Activated B cell treated with CpG ODN at 0.5 μM for 24 hours (primary cell): ENCODE results near the gene LIFR. TPM values are rescaled to one million over a fixed set of nuclear protein-coding genes. Genes with fewer than 3 reads are reported as not detected.

ENCODE experiments used
- ATAC-seq: fragments of 200-7000 bp; cut with Tn5 transposase; one replicate; pipeline ENCODE4 v1.10.0; 2021; ENCODE audit warnings: low read depth, mild to moderate bottlenecking, moderate library complexity
- CTCF ChIA-PET: fragments of 350-600 bp; sonication (Branson Sonifier 250); formaldehyde crosslinking; loops from one replicate; lab custom pipeline; 2021; ENCODE audit warnings: antibody characterized with exemption; lab: Charles Lee
- POLR2A ChIA-PET: fragments of 350-600 bp; sonication (Branson Sonifier 250); formaldehyde crosslinking; loops from one replicate; lab custom pipeline; 2021; ENCODE audit warnings: antibody characterized with exemption; lab: Charles Lee
- DNase-seq: peaks from one replicate; pipeline ENCODE4 v3.0.0; 2022
- H3K27ac Mint-ChIP-seq: one replicate; pipeline ENCODE4 v1.8.0; 2020; ENCODE audit warnings: mixed read lengths
- H3K27me3 Mint-ChIP-seq: one replicate; pipeline ENCODE4 v1.8.0; 2021; ENCODE audit warnings: mixed read lengths
- H3K36me3 Mint-ChIP-seq: one replicate; pipeline ENCODE4 v1.8.0; 2021; ENCODE audit warnings: low read depth, mixed read lengths
- H3K4me1 Mint-ChIP-seq: one replicate; pipeline ENCODE4 v1.8.0; 2021; ENCODE audit warnings: mixed read lengths
- H3K4me3 Mint-ChIP-seq: one replicate; pipeline ENCODE4 v1.8.0; 2020; ENCODE audit warnings: mild to moderate bottlenecking, mixed read lengths
- H3K9me3 Mint-ChIP-seq: one replicate; pipeline ENCODE4 v1.8.0; 2020; ENCODE audit warnings: mixed read lengths
- CTCF ChIP-seq: fragments of 200-600 bp; IDR thresholded peaks from one replicate; pipeline ENCODE4 v1.8.0; 2022; ENCODE audit warnings: antibody characterized with exemption, mild to moderate bottlenecking
- intact Hi-C: fragments of 100-400 bp; cut with micrococcal nuclease; formaldehyde crosslinking; loops from one replicate; pipeline ENCODE4 v1.15.1; 2024
- total RNA-seq: library from RNA; stranded (reverse); gene quantifications from 2 replicates; pipeline ENCODE4 v1.2.3, GENCODE V29; 2022

LIFR gene
- total RNA-seq, 1 donor from 2014 or later, result not detected

- no peaks in the 10 kb centered on the region for H3K9me3 Mint-ChIP-seq
Measured at GRCh38 chr5:38509185-38509584, 47.3 kb downstream of the LIFR start.

DNA sequence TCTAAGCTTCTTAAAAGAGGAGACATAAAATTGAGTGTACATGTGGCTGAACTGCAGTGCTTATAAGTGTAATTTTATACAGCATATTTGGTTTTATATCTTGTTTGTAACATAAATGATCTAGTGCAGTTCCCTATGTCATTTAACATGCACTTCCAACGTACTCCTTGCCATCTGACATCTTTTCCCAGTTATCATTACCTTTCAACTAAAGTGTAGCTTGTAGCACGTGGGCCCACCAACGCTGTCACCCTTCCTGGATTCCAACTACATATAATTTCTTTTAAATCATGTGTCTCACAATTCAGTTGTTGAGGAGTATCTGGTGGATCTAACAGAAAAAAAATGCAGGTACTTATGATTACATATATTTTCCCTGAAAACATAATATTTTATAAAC, 50.1 kb downstream of the LIFR start:
- ATAC-seq (no peak), DNase-seq (no peak)
- no peak overlapping the region for H3K4me3 Mint-ChIP-seq
- intact Hi-C loops, result no loop called here
- H3K9me3 Mint-ChIP-seq, result no peaks in the 10 kb centered on the region
- no peak for TF ChIP-seq CTCF
- CTCF ChIA-PET, result no interaction called here
- no peaks in the 10 kb centered on the region for H3K4me1 Mint-ChIP-seq
- H3K36me3 Mint-ChIP-seq, result no peaks in the 10 kb centered on the region
- no peak overlapping the region for H3K27ac Mint-ChIP-seq
- POLR2A ChIA-PET, result no interaction called here
- peaks cover 6% of the 10 kb centered on the region for H3K27me3 Mint-ChIP-seq

More at GRCh38 chr5:38509185-38509584, 47.3 kb downstream of the LIFR start:
- Mint-ChIP-seq H3K4me1 (no peaks in the 10 kb centered on the region), H3K4me3 (no peak overlapping the region), H3K27me3 (peaks cover 15% of the 10 kb centered on the region), H3K27ac (no peak overlapping the region), H3K36me3 (no peaks in the 10 kb centered on the region)
- ChIA-PET CTCF (no interaction called here), POLR2A (interaction anchor here (0.6 kb wide), 1 partner anchor 115 kb away, joined by 3 read pairs; no protein-coding TSS in a partner anchor)
- no peak for ATAC-seq
- TF ChIP-seq CTCF, result no peak
- DNase-seq, result no peak
- intact Hi-C loops, result no loop called here

DNA sequence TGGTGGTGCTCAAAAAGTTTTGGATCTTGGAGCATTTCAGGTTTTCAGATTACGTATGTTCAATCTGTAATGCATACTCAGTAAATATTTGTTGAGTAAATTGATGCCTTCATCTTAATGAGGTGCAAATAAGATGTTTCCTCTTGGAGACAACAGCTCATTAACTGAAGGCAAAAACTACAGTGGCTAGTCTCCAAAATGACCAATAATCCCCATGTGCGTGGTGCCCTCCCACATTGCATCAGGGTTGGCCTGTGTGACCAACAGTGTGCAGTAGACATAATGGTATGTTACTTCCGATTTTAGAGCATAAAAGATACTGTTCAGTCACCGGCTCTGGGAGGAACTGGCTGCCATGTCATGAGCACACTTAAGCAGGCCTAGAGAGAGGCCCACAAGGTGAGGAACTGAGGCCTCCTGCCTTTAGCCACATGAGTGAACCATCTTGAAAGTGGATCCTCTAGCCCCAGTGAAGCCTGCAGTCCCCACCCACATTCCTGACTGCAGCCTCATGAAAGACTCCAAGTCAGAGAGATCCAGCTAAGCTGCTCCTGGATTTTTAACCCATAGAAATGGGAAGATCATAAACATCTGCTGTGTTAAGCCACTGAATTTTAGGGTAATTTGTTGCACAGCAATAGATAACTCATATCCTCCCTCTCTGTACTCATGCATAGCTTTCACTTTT, 55.7 kb downstream of the LIFR start:
- Mint-ChIP-seq H3K36me3 (no peaks in the 10 kb centered on the region), H3K27ac (no peak overlapping the region), H3K4me1 (no peaks in the 10 kb centered on the region), H3K27me3 (peaks cover 14% of the 10 kb centered on the region), H3K4me3 (no peak overlapping the region), H3K9me3 (no peaks in the 10 kb centered on the region)
- ATAC-seq (no peak), DNase-seq (no peak)
- CTCF ChIA-PET, result interaction anchor here (1.4 kb wide), 1 partner anchor 59 kb away, joined by 4 read pairs; no protein-coding TSS in a partner anchor
- POLR2A ChIA-PET, result no interaction called here
- intact Hi-C loops, result no loop called here
- TF ChIP-seq CTCF, result no peak

GRCh38 chr5:38497946-38498345, 58.5 kb downstream of the LIFR start:
- DNase-seq (no peak), ATAC-seq (no peak)
- H3K4me1 Mint-ChIP-seq, result no peaks in the 10 kb centered on the region
- no peak overlapping the region for H3K27ac Mint-ChIP-seq
- H3K27me3 Mint-ChIP-seq, result peaks cover 17% of the 10 kb centered on the region
- ChIA-PET CTCF (no interaction called here), POLR2A (no interaction called here)
- H3K36me3 Mint-ChIP-seq, result no peaks in the 10 kb centered on the region
- intact Hi-C loops, result no loop called here
- no peak for TF ChIP-seq CTCF
- no peaks in the 10 kb centered on the region for H3K9me3 Mint-ChIP-seq
- H3K4me3 Mint-ChIP-seq, result no peak overlapping the region

DNA sequence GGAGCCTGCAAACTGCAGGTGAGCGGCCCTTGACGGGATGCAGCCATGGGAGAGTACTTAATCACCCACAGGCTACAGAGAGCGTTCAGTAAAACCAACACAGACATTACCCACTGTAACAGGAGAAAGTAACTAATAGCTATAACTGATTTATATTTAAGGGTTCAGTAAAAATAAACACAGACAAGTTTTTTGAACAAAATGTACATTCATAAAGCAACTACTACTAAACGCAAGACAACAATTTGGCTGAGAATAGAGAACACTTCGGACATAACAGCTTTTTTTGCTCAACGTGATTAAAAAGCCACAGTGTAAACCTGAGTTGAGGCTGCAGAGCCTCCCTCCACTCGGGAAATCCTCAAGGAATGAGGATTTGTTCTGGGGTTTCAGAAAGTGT, 61.7 kb downstream of the LIFR start:
- H3K36me3 Mint-ChIP-seq, result no peaks in the 10 kb centered on the region
- intact Hi-C loops, result no loop called here
- POLR2A ChIA-PET, result no interaction called here

More for the DNA sequence above, 61.7 kb downstream of the LIFR start:
- Mint-ChIP-seq H3K9me3 (no peaks in the 10 kb centered on the region), H3K4me3 (no peak overlapping the region), H3K27me3 (peaks cover 32% of the 10 kb centered on the region), H3K4me1 (no peaks in the 10 kb centered on the region), H3K27ac (no peak overlapping the region)
- ATAC-seq (no peak), DNase-seq (no peak)
- TF ChIP-seq CTCF, result no peak
- CTCF ChIA-PET, result no interaction called here
